Measurements from ENCODE around the gene GALNT10.

The GALNT10 gene

DNA sequence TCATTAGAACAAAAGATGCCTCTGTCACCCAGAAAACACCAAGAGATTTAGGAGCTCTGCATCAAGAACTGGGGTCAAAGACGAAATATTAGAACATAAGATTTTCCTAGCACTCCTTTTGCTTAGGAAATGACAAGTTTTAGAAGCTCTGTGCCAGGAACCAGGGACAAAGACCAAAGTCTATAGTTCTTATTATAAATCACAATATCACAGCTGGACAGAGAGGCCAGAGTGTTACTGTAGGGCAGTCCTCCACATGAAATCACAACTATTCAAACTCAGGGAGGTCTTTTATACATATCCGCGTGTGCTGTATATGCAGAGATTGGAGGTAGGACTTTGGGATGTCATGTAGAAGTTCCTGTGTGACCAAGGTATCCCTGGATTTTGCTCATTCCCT is 138.5 kb downstream of the GALNT10 start:
- ChIA-PET CTCF (interaction anchor here (0.7 kb wide), 1 partner anchor 85 kb away, joined by 4 read pairs; no protein-coding TSS in a partner anchor), POLR2A (no interaction called here)
- TF ChIP-seq TARDBP (IDR thresholded peaks at IDR 0.05), result no peak
- TF ChIP-seq FOXK2 (IDR thresholded peaks at IDR 0.05), result no peak
- no peak for TF ChIP-seq FOXA1 (IDR thresholded peaks at IDR 0.05)
- no peak for TF ChIP-seq SP1 (IDR thresholded peaks at IDR 0.05)
- TF ChIP-seq FOXM1 (IDR thresholded peaks at IDR 0.05; ENCODE audit: borderline replicate concordance), result no peak
- no peak for TF ChIP-seq LEF1 (IDR thresholded peaks at IDR 0.05; ENCODE audit: borderline replicate concordance)
- TF ChIP-seq ELF4 (IDR thresholded peaks at IDR 0.05), result no peak
- no peak for TF ChIP-seq ZNF384 (IDR thresholded peaks at IDR 0.05)
- TF ChIP-seq ARNT (IDR thresholded peaks at IDR 0.05), result no peak
- no peak for TF ChIP-seq BHLHE40 (IDR thresholded peaks at IDR 0.05; ENCODE audit: borderline replicate concordance)
- no peak for TF ChIP-seq L3MBTL2 (conservative IDR thresholded peaks at IDR 0.05)
- no peak for TF ChIP-seq SUZ12 (IDR thresholded peaks at IDR 0.05)
- TF ChIP-seq CTBP1 (IDR thresholded peaks at IDR 0.05; ENCODE audit: borderline replicate concordance), result no peak
- no peak for TF ChIP-seq PKNOX1 (IDR thresholded peaks at IDR 0.05)
- TF ChIP-seq HDGF (IDR thresholded peaks at IDR 0.05; ENCODE audit: borderline replicate concordance), result no peak
- no peak for TF ChIP-seq NFRKB (IDR thresholded peaks at IDR 0.05)
- DNase-seq (ENCODE audit: extremely low spot score), result no peak

DNA sequence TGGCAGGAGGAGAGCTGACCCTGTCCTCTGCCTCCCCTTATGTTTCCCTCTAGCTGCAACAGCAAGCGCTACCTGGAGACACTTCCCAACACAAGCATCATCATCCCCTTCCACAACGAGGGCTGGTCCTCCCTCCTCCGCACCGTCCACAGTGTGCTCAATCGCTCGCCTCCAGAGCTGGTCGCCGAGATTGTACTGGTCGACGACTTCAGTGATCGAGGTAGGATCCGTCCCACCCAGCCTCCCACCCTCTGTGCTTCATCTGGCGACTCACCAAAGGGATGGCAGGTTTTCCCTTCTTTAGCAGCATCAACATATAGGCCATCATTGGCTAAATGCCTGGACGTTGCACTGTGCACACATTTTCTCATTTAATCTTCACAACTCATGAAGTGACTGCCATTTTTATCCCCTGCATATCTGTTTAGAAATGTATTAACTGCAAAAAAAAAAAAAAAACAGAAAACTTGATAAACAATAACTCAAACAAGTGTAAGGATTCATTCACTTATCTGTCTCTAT is 139.0 kb downstream of the GALNT10 start:
- DNase-seq (ENCODE audit: extremely low spot score), result no peak
- TF ChIP-seq L3MBTL2 (conservative IDR thresholded peaks at IDR 0.05), result no peak
- no peak for TF ChIP-seq ELF4 (IDR thresholded peaks at IDR 0.05)
- no peak for TF ChIP-seq ARNT (IDR thresholded peaks at IDR 0.05)
- TF ChIP-seq ZNF384 (IDR thresholded peaks at IDR 0.05), result no peak
- no peak for TF ChIP-seq PKNOX1 (IDR thresholded peaks at IDR 0.05)
- no peak for TF ChIP-seq FOXA1 (IDR thresholded peaks at IDR 0.05)
- TF ChIP-seq HDGF (IDR thresholded peaks at IDR 0.05; ENCODE audit: borderline replicate concordance), result no peak
- no peak for TF ChIP-seq NFRKB (IDR thresholded peaks at IDR 0.05)
- TF ChIP-seq SUZ12 (IDR thresholded peaks at IDR 0.05), result no peak
- TF ChIP-seq LEF1 (IDR thresholded peaks at IDR 0.05; ENCODE audit: borderline replicate concordance), result no peak
- TF ChIP-seq BHLHE40 (IDR thresholded peaks at IDR 0.05; ENCODE audit: borderline replicate concordance), result no peak
- TF ChIP-seq FOXM1 (IDR thresholded peaks at IDR 0.05; ENCODE audit: borderline replicate concordance), result no peak
- TF ChIP-seq CTBP1 (IDR thresholded peaks at IDR 0.05; ENCODE audit: borderline replicate concordance), result no peak
- no peak for TF ChIP-seq SP1 (IDR thresholded peaks at IDR 0.05)
- TF ChIP-seq FOXK2 (IDR thresholded peaks at IDR 0.05), result no peak
- POLR2A ChIA-PET, result no interaction called here
- CTCF ChIA-PET, result interaction anchor here (0.7 kb wide), 1 partner anchor 85 kb away, joined by 4 read pairs; no protein-coding TSS in a partner anchor

GRCh38 chr5:154330097-154330667 is 139.6 kb downstream of the GALNT10 start:
- TF ChIP-seq HDGF (IDR thresholded peaks at IDR 0.05; ENCODE audit: borderline replicate concordance) (no peak), FOXA1 (IDR thresholded peaks at IDR 0.05) (no peak), CTBP1 (IDR thresholded peaks at IDR 0.05; ENCODE audit: borderline replicate concordance) (no peak), ARNT (IDR thresholded peaks at IDR 0.05) (no peak), TARDBP (IDR thresholded peaks at IDR 0.05) (no peak), SUZ12 (IDR thresholded peaks at IDR 0.05) (no peak), FOXM1 (IDR thresholded peaks at IDR 0.05; ENCODE audit: borderline replicate concordance) (no peak), BHLHE40 (IDR thresholded peaks at IDR 0.05; ENCODE audit: borderline replicate concordance) (no peak), LEF1 (IDR thresholded peaks at IDR 0.05; ENCODE audit: borderline replicate concordance) (no peak), ELF4 (IDR thresholded peaks at IDR 0.05) (no peak), FOXK2 (IDR thresholded peaks at IDR 0.05) (no peak), ZNF384 (IDR thresholded peaks at IDR 0.05) (no peak), NFRKB (IDR thresholded peaks at IDR 0.05) (no peak)
- DNase-seq (ENCODE audit: extremely low spot score), result no peak
- POLR2A ChIA-PET, result no interaction called here
- CTCF ChIA-PET, result no interaction called here

DNA sequence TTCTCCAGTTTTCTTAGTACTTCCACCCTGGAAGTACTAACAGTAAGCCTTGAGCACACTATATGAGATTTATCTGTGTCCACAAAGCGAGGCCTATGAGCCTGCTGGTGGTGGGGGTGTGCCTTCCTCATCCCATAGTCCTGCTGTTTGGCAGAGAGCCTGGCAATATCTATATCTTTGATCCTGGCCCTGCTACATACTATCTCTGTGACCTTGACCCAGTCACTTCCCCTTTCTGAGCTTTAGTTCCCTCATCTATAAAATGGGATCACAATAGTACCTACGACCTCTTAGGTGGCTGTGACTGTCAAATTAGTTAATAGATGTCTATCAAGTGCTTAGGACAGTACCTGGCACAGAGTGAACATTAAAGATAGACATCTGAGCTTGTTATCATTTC is 140.7 kb downstream of the GALNT10 start:
- no peak for DNase-seq (ENCODE audit: extremely low spot score)
- no peak for TF ChIP-seq ZNF384 (IDR thresholded peaks at IDR 0.05)
- TF ChIP-seq HDGF (IDR thresholded peaks at IDR 0.05; ENCODE audit: borderline replicate concordance), result no peak
- TF ChIP-seq ARNT (IDR thresholded peaks at IDR 0.05), result no peak
- TF ChIP-seq BHLHE40 (IDR thresholded peaks at IDR 0.05; ENCODE audit: borderline replicate concordance), result no peak
- no peak for TF ChIP-seq PKNOX1 (IDR thresholded peaks at IDR 0.05)
- TF ChIP-seq ELF4 (IDR thresholded peaks at IDR 0.05), result no peak
- no peak for TF ChIP-seq L3MBTL2 (conservative IDR thresholded peaks at IDR 0.05)
- TF ChIP-seq CTBP1 (IDR thresholded peaks at IDR 0.05; ENCODE audit: borderline replicate concordance), result no peak
- no peak for TF ChIP-seq SP1 (IDR thresholded peaks at IDR 0.05)
- no peak for TF ChIP-seq TARDBP (IDR thresholded peaks at IDR 0.05)
- no peak for TF ChIP-seq SUZ12 (IDR thresholded peaks at IDR 0.05)
- TF ChIP-seq NFRKB (IDR thresholded peaks at IDR 0.05), result no peak
- TF ChIP-seq FOXK2 (IDR thresholded peaks at IDR 0.05), result no peak
- TF ChIP-seq FOXM1 (IDR thresholded peaks at IDR 0.05; ENCODE audit: borderline replicate concordance), result no peak
- no peak for TF ChIP-seq FOXA1 (IDR thresholded peaks at IDR 0.05)
- no peak for TF ChIP-seq LEF1 (IDR thresholded peaks at IDR 0.05; ENCODE audit: borderline replicate concordance)
- ChIA-PET POLR2A (no interaction called here), CTCF (no interaction called here)

DNA sequence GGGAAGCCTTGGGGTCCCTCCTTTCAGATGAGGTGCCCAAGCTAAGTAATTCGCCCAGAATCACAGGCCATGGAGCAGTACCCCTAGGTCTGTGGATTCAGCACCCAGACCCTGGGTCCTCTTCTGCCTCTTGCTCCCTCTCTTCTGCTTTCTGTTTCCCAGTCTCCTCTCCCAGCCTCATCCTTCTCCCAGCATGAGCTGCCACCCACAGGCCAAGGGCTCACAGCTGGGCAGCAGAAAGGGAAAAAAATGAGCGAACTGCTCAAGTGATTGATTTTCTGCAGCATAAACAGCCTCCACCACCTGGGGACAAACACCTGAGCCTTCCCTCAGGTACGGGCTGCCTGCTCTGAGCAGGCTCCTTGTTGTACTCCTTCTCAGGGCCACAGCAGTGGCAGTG is 141.4 kb downstream of the GALNT10 start:
- CTCF ChIA-PET, result interaction anchor here (1.3 kb wide), 1 partner anchor 73 kb away, joined by 5 read pairs; no protein-coding TSS in a partner anchor
- no peak for DNase-seq (ENCODE audit: extremely low spot score)

More for the DNA sequence above, 141.4 kb downstream of the GALNT10 start:
- POLR2A ChIA-PET, result no interaction called here
- TF ChIP-seq NFRKB (IDR thresholded peaks at IDR 0.05) (no peak), ZNF384 (IDR thresholded peaks at IDR 0.05) (no peak), ARNT (IDR thresholded peaks at IDR 0.05) (no peak), FOXM1 (IDR thresholded peaks at IDR 0.05; ENCODE audit: borderline replicate concordance) (no peak), ELF4 (IDR thresholded peaks at IDR 0.05) (no peak), FOXA1 (IDR thresholded peaks at IDR 0.05) (no peak), FOXK2 (IDR thresholded peaks at IDR 0.05) (no peak), HDGF (IDR thresholded peaks at IDR 0.05; ENCODE audit: borderline replicate concordance) (no peak), TARDBP (IDR thresholded peaks at IDR 0.05) (no peak), BHLHE40 (IDR thresholded peaks at IDR 0.05; ENCODE audit: borderline replicate concordance) (no peak), LEF1 (IDR thresholded peaks at IDR 0.05; ENCODE audit: borderline replicate concordance) (no peak)
